K562 (cell line): Measurements from ENCODE around the gene IL1F10. TPM values are rescaled to one million over a fixed set of nuclear protein-coding genes. Genes with fewer than 3 reads are reported as not detected.

Experiments used
- ATAC-seq: fragments of 200-7000 bp; cut with Tn5 transposase; 3 replicates; pipeline ENCODE4 v1.9.1; 2020; ENCODE audit warnings: moderate library complexity
- BruUV-seq: library from RNA; stranded (reverse); fragments of 400-500 nt; replicated peaks from 2 replicates; lab custom pipeline; 2021; lab: Mats Ljungman, UMichigan
- CTCF ChIA-PET: fragments of 300-600 bp; formaldehyde crosslinking; extraction: SDS; loops from one replicate; lab custom pipeline; 2021; ENCODE audit warnings: low intra/inter-chr PET ratio; lab: Yijun Ruan, JAX
- POLR2A ChIA-PET: fragments of 300-600, 350-650 bp; sonication (Branson Sonifier 250); formaldehyde crosslinking; extraction: SDS; loops from one replicate; lab custom pipeline; 2021; ENCODE audit warnings: antibody characterized with exemption, inconsistent platforms; lab: Yijun Ruan, JAX
- DNase-seq, 4 experiments: peaks; one replicate each; pipeline versions ENCODE4 v3.0.0 to v3.0.0-alpha.2; 2011 to 2018; ENCODE audit warnings: low spot score in 3 of 4, mixed read lengths in 3 of 4; ENCODE audit errors: extremely low read depth in 1 of 4
- FAIRE-seq: peaks from 2 replicates; lab custom pipeline; 2011; peaks lifted over from hg19 to GRCh38; lab: Jason Lieb, UNC
- H2AFZ ChIP-seq: 2 replicates; pipeline ENCODE4 v1.6.0; 2011; ENCODE audit warnings: low read depth, low read length, control low read depth, inconsistent platforms
- H3K27ac ChIP-seq: fragments of 200-600 bp; 3 replicates; pipeline ENCODE4 v1.8.0; 2011; ENCODE audit warnings: low read depth, mild to moderate bottlenecking, control low read depth, inconsistent platforms, low read length, moderate library complexity, mixed read lengths; ENCODE audit errors: extremely low read depth
- H3K27me3 ChIP-seq, 2 experiments: fragments of 300-600 bp in 1 of 2; 2 replicates in 1 of 2; 3 replicates in 1 of 2; pipeline versions ENCODE4 v1.6.0 to v1.8.0; 2011; ENCODE audit warnings: inconsistent platforms in 2 of 2, low read length in 2 of 2, mild to moderate bottlenecking in 1 of 2, mixed read lengths in 1 of 2, moderate library complexity in 1 of 2; ENCODE audit not compliant: control insufficient read depth in 2 of 2, insufficient read depth in 2 of 2
- H3K36me3 ChIP-seq: fragments of 300-600 bp; 3 replicates; pipeline ENCODE4 v1.8.0; 2011; ENCODE audit warnings: mild to moderate bottlenecking, low read length, inconsistent platforms; ENCODE audit not compliant: control insufficient read depth, insufficient read depth
- H3K4me1 ChIP-seq, 2 experiments: fragments of 200-600 bp in 1 of 2; replicated peaks in 1 of 2; 2 replicates in 1 of 2; 3 replicates in 1 of 2; pipeline versions ENCODE4 v1.5.1 to v1.8.0; 2011; ENCODE audit warnings: inconsistent platforms in 2 of 2, low read length in 2 of 2, mild to moderate bottlenecking in 1 of 2, mixed read lengths in 1 of 2, moderate library complexity in 1 of 2; ENCODE audit not compliant: control insufficient read depth in 2 of 2, insufficient read depth in 2 of 2
- H3K4me2 ChIP-seq: 2 replicates; pipeline ENCODE4 v1.6.1; 2011; ENCODE audit warnings: low read length, control low read depth, inconsistent platforms, mixed read lengths; ENCODE audit not compliant: insufficient read depth
- H3K4me3 ChIP-seq: fragments of 200-600 bp; sonication (generic), shearing (Covaris generic); 2 replicates; pipeline ENCODE4 v1.5.1; 2016; ENCODE audit warnings: control low read depth, inconsistent platforms
- H3K79me2 ChIP-seq: fragments of 200-600 bp; 3 replicates; pipeline ENCODE4 v1.8.0; 2011; ENCODE audit warnings: low read length, inconsistent platforms; ENCODE audit not compliant: control insufficient read depth, insufficient read depth
- H3K9ac ChIP-seq, 2 experiments: 2 replicates each; pipeline versions ENCODE4 v1.6.0 to v1.6.1; 2011; ENCODE audit warnings: low read depth in 2 of 2, low read length in 2 of 2, control low read depth in 1 of 2, inconsistent platforms in 1 of 2, mild to moderate bottlenecking in 1 of 2, mixed read lengths in 1 of 2; ENCODE audit not compliant: insufficient read depth in 1 of 2
- H3K9me1 ChIP-seq: one replicate; pipeline ENCODE4 v1.6.0; 2011; ENCODE audit warnings: inconsistent platforms, mild to moderate bottlenecking, low read length, moderate library complexity; ENCODE audit not compliant: control insufficient read depth, insufficient read depth
- H3K9me3 ChIP-seq: replicated peaks from 2 replicates; pipeline ENCODE4 v1.5.1; 2011; ENCODE audit warnings: low read depth, low read length, inconsistent platforms; ENCODE audit not compliant: control insufficient read depth, insufficient read depth
- H4K20me1 ChIP-seq: replicated peaks from 2 replicates; pipeline ENCODE4 v1.6.1; 2011; ENCODE audit warnings: low read length, inconsistent platforms, mixed read lengths; ENCODE audit not compliant: control insufficient read depth, insufficient read depth
- RHOXF2B ChIP-seq: fragments of 250-450 bp; sonication (Bioruptor Pico); conservative IDR thresholded peaks from 2 replicates; pipeline ENCODE4 v1.5.1; 2021
- YY1 ChIP-seq, 3 experiments: IDR thresholded peaks; 2 replicates each; pipeline ENCODE4 v1.6.1; 2011; ENCODE audit warnings: low read length in 2 of 3, mild to moderate bottlenecking in 2 of 3, moderate library complexity in 2 of 3, borderline replicate concordance in 1 of 3, control low read depth in 1 of 3, low read depth in 1 of 3; ENCODE audit not compliant: insufficient read depth in 3 of 3, insufficient replicate concordance in 2 of 3, control insufficient read depth in 1 of 3, insufficient read length in 1 of 3; ENCODE audit errors: extremely low read depth in 1 of 3
- ZBTB26 ChIP-seq: fragments of 450-650 bp; formaldehyde crosslinking; IDR thresholded peaks from 2 replicates; pipeline ENCODE4 v1.4.0; 2022; ENCODE audit warnings: missing genetic modification characterization
- ZNF134 ChIP-seq: fragments of 250-450 bp; sonication (Bioruptor Pico); conservative IDR thresholded peaks from 2 replicates; pipeline ENCODE4 v1.4.0; 2020
- ZNF280B ChIP-seq: fragments of 250-450 bp; sonication (Bioruptor Pico); IDR thresholded peaks from 2 replicates; pipeline ENCODE4 v1.5.1; 2021; ENCODE audit warnings: mild to moderate bottlenecking
- WGBS: fragments of 100-300 bp; shearing (Covaris generic); methylation state at CpG from one replicate; pipeline ENCODE4 v1.1.6; 2016; ENCODE audit warnings: low coverage, mixed read lengths; ENCODE audit not compliant: insufficient coverage; ENCODE audit errors: missing lambda C conversion rate; 5-methylcytosine and 5-hydroxymethylcytosine counted together
- in situ Hi-C: fragments of 300-500 bp; cut with MboI; formaldehyde crosslinking; loops from 4 replicates; pipeline ENCODE4 v1.15.0; 2018; ENCODE audit warnings: inconsistent platforms, mixed read lengths
- intact Hi-C: fragments of 100-400 bp; cut with micrococcal nuclease; formaldehyde crosslinking; loops from 2 replicates; pipeline ENCODE4 v1.14.2; 2022
- polyA plus RNA-seq, 8 experiments: library from polyadenylated mRNA; depleted of rRNA in 4 of 8; stranded (reverse) in 5 of 8; unstranded in 3 of 8; fragments of >200 nt; fragmentation: Nextera tagmentation in 2 of 8; fragmentation: Illumina TruSeq in 1 of 8; extraction: Ambion mirVana in 2 of 8; extraction: Trizol in 1 of 8; gene quantifications; 2 replicates each; pipeline versions ENCODE4 v1.2.1 to v1.2.3, GENCODE V29; 2011 to 2014; ENCODE audit warnings: inconsistent platforms in 1 of 8, missing spikeins in 1 of 8
- total RNA-seq, 7 experiments: library from RNA; depleted of rRNA in 6 of 7; stranded (reverse); fragments of >200 nt in 6 of 7; fragmentation: Illumina TruSeq in 2 of 7; extraction: Trizol in 2 of 7; gene quantifications; 2 replicates each; pipeline versions ENCODE4 v1.2.1 to v1.2.3, GENCODE V29; 2011 to 2021; ENCODE audit warnings: low replicate concordance in 1 of 7

IL1F10 gene
- total and polyA plus RNA-seq, 9 of the 15 experiments (the other 6 are each of a cell fraction or from before 2014, with no cell fraction given) = not detected

GRCh38 chr2:113061241-113061640 lies 6.5 kb upstream of the IL1F10 start:
- intact Hi-C loops = no loop called here
- H3K9me1 ChIP-seq = no peaks in the 10 kb centered on the region
- no peak overlapping the region for H2AFZ ChIP-seq
- TF ChIP-seq YY1 (IDR thresholded peaks at IDR 0.05; ENCODE audit: borderline replicate concordance in 1 of 3, control insufficient read depth in 1 of 3, extremely low read depth in 1 of 3, insufficient read depth in 3 of 3, insufficient read length in 1 of 3, insufficient replicate concordance in 2 of 3, low read depth in 1 of 3, low read length in 2 of 3) (no peak), ZNF134 (no peak), RHOXF2B (CRISPR knock-in tag) (no peak), ZNF280B (CRISPR knock-in tag) (no peak), ZBTB26 (no peak)
- ChIA-PET CTCF (no interaction called here), POLR2A (no interaction called here)
- DNase-seq (no peak), FAIRE-seq (no peak), ATAC-seq (no peak)
- no peaks in the 10 kb centered on the region for H3K4me1 ChIP-seq
- no peaks in the 10 kb centered on the region for H3K9me3 ChIP-seq
- H3K9ac ChIP-seq = no peak overlapping the region
- H3K27ac ChIP-seq = no peak overlapping the region
- in situ Hi-C loops = no loop called here
- H3K36me3 ChIP-seq = no peaks in the 10 kb centered on the region
- no peaks in the 10 kb centered on the region for H4K20me1 ChIP-seq
- no TSS peak for BruUV-seq
- WGBS = 0% methylated on average over 2 of the region's 2 CpGs
- H3K4me3 ChIP-seq = no peak overlapping the region
- no peak overlapping the region for H3K4me2 ChIP-seq
- peaks cover 0 to 22% of the 10 kb centered on the region in 2 experiments; a peak in 3 of 5 replicates for H3K27me3 ChIP-seq
- no peaks in the 10 kb centered on the region for H3K79me2 ChIP-seq
